Fibroblast of villous mesenchyme (primary cell): ENCODE data around the gene LARP4B. TPM values are rescaled to one million over a fixed set of nuclear protein-coding genes. Genes with fewer than 3 reads are reported as not detected.

Source experiments
- DNase-seq: peaks from one replicate; pipeline ENCODE4 v3.0.0-alpha.2; 2010; ENCODE audit warnings: low read depth
- H3K4me3 ChIP-seq: 2 replicates; pipeline ENCODE4 v1.5.1; 2011; ENCODE audit warnings: low read depth, mild to moderate bottlenecking, low read length
- CTCF ChIP-seq: IDR thresholded peaks from 2 replicates; pipeline ENCODE4 v1.5.1; 2012; ENCODE audit warnings: low read depth, mild to moderate bottlenecking, low read length; ENCODE audit not compliant: insufficient read depth
- total RNA-seq: library from RNA; depleted of rRNA; stranded (reverse); fragments of >200 nt; gene quantifications from 2 replicates; pipeline ENCODE4 v1.2.3, GENCODE V29; 2012

The LARP4B gene
- total RNA-seq: 49.0 and 57.4 TPM in 2 replicates

GRCh38 chr10:931326-932318 is at the start of gene LARP4B:
Gene LARP4B, minus strand, starts transcription at chr10:931705. Its CDS starts 45,984 bp downstream, at chr10:885721.
- H3K4me3 ChIP-seq: peak within 1 kb of the TSS; percentile 71
- peak; percentile 98 for DNase-seq
- TF ChIP-seq CTCF: no peak

GRCh38 chr10:980468-981093 is 49.1 kb upstream of the LARP4B start:
- H3K4me3 ChIP-seq: no peak overlapping the region
- DNase-seq: no peak
- TF ChIP-seq CTCF: no peak

GRCh38 chr10:978826-979421 is 47.4 kb upstream of the LARP4B start:
- no peak for TF ChIP-seq CTCF
- DNase-seq: no peak
- no peak overlapping the region for H3K4me3 ChIP-seq

- no peak for TF ChIP-seq CTCF
- no peak for DNase-seq
- no peak overlapping the region for H3K4me3 ChIP-seq
Observed at GRCh38 chr10:976316-976715, 44.8 kb upstream of the LARP4B start.

GRCh38 chr10:974785-975074 is 43.2 kb upstream of the LARP4B start:
- DNase-seq: no peak
- no peak for TF ChIP-seq CTCF

GRCh38 chr10:974038-974784 is 42.7 kb upstream of the LARP4B start:
- TF ChIP-seq CTCF: no peak
- H3K4me3 ChIP-seq: no peak overlapping the region
- no peak for DNase-seq

More at GRCh38 chr10:974785-975074, 43.2 kb upstream of the LARP4B start:
- no peak overlapping the region for H3K4me3 ChIP-seq
